Esophagus muscularis mucosa (tissue), 4 donors: Measurements from ENCODE around the gene KLKB1. TPM values are rescaled to one million over a fixed set of nuclear protein-coding genes. Genes with fewer than 3 reads are reported as not detected.
"Not testable (repeated sequence)": the region's sequence is repeated elsewhere in the genome, so short reads cannot be mapped to it uniquely, and the experiment has no call there.

Experiments
- DNase-seq: peaks from one replicate; pipeline ENCODE4 v3.0.0-alpha.2; 2017; ENCODE audit errors: extremely low spot score
- H3K27ac ChIP-seq, 4 donors: fragments of 200-600 bp; sonication (generic); replicated peaks in 1 of 4; 1 replicate in 3 of 4; 2 replicates in 1 of 4; pipeline ENCODE4 v1.5.1; 2016 to 2019; ENCODE audit warnings: mild to moderate bottlenecking in 1 of 4
- H3K27me3 ChIP-seq, 4 donors: fragments of 200-600 bp; sonication (generic); one replicate each; pipeline versions ENCODE4 v1.5.1 to v1.6.0; 2016 to 2019
- H3K36me3 ChIP-seq, 4 donors: fragments of 200-600 bp; sonication (generic); one replicate each; pipeline ENCODE4 v1.5.1; 2016 to 2019
- H3K4me1 ChIP-seq, 4 donors: fragments of 200-600 bp; sonication (generic); one replicate each; pipeline ENCODE4 v1.5.1; 2016 to 2019
- H3K4me3 ChIP-seq, 4 donors: fragments of 200-600 bp; sonication (generic); 1 replicate in 2 of 4; 2 replicates in 2 of 4; pipeline ENCODE4 v1.5.1; 2016 to 2019; ENCODE audit warnings: mild to moderate bottlenecking in 4 of 4, moderate library complexity in 1 of 4
- H3K9me3 ChIP-seq, 4 donors: fragments of 200-600 bp; sonication (generic); 1 replicate in 3 of 4; 2 replicates in 1 of 4; pipeline ENCODE4 v1.5.1; 2016 to 2019
- CTCF ChIP-seq, 3 experiments: fragments of 200-600 bp in 2 of 3; fragments of 450-650 bp in 1 of 3; sonication (generic) in 2 of 3; IDR thresholded peaks; one replicate each; pipeline ENCODE4 v1.5.1; 2017 to 2019; ENCODE audit warnings: antibody characterized with exemption in 3 of 3, mild to moderate bottlenecking in 2 of 3, moderate library complexity in 1 of 3
- EP300 ChIP-seq: sonication (generic); formaldehyde crosslinking; IDR thresholded peaks from one replicate; pipeline ENCODE4 v1.6.1; 2017; ENCODE audit warnings: antibody characterized with exemption
- POLR2A ChIP-seq: fragments of 450-650 bp; IDR thresholded peaks from one replicate; pipeline ENCODE4 v1.6.1; 2017; ENCODE audit warnings: antibody characterized with exemption, moderate library complexity, mild to moderate bottlenecking, low read depth
- POLR2AphosphoS5 ChIP-seq, 2 donors: sonication (generic); formaldehyde crosslinking; IDR thresholded peaks; one replicate each; pipeline ENCODE4 v1.6.1; 2017; ENCODE audit warnings: antibody characterized with exemption in 2 of 2
- WGBS: methylation state at CpG from one replicate; pipeline ENCODE4 v1.1.5; 2018; 5-methylcytosine and 5-hydroxymethylcytosine counted together
- intact Hi-C: fragments of 100-400 bp; cut with DNase I; formaldehyde crosslinking; loops from one replicate; pipeline ENCODE4 v1.15.1; 2023
- total RNA-seq, 4 donors: library from RNA; depleted of rRNA; stranded (reverse); fragments of >200 nt; gene quantifications; one replicate each; pipeline versions ENCODE4 v1.1.0 to v1.2.1, GENCODE V29; 2016

Gene KLKB1
- total RNA-seq, 4 donors from 2014 or later = 0.45 to 2.0 (median 0.83) TPM

DNA sequence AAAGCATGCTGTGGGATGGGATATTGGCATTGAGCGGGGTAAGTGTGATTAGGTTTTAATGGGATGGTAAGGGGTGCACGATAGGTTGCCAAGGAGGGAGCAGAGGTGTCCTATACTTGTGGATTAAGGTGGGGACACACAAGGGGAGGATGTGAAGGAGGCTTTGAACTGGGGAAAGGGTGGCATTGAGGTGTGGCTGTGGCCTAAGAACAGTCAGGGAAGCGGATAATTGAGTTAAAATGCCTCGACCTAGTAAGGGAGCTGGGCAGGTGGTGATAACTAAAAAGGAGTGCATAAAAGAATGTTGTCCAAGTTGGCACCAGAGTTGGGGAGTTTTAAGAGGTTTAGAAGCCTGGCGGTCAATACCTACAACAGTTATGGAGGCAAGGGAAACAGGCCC lies 17.5 kb downstream of the KLKB1 start:
- 80% methylated on average over 5 of the region's 5 CpGs for WGBS
- Histone ChIP-seq H3K9me3 (no peaks in the 10 kb centered on the region), H3K27ac (no peak overlapping the region), H3K4me1 (peaks cover 0 to 4% (median 0%) of the 10 kb centered on the region in 4 donors), H3K36me3 (peaks cover 0 to 11% (median 4%) of the 10 kb centered on the region in 4 donors), H3K4me3 (no peak overlapping the region), H3K27me3 (no peaks in the 10 kb centered on the region)
- intact Hi-C loops = no loop called here
- no peak for TF ChIP-seq CTCF (IDR thresholded peaks at IDR 0.05)
- TF ChIP-seq POLR2AphosphoS5 (IDR thresholded peaks at IDR 0.05) = no peak
- TF ChIP-seq EP300 = no peak
- TF ChIP-seq POLR2A = no peak
- DNase-seq = no peak

GRCh38 chr4:186247062-186247752 lies 19.9 kb downstream of the KLKB1 start:
- intact Hi-C loops, H3K9me3 ChIP-seq, H3K27ac ChIP-seq, DNase-seq, H3K4me3 ChIP-seq, H3K4me1 ChIP-seq, H3K27me3 ChIP-seq: not testable (repeated sequence)
- H3K36me3 ChIP-seq = peaks cover 4 to 22% (median 13%) of the 10 kb centered on the region in 4 donors
- WGBS = 86% methylated on average over 9 of the region's 9 CpGs

DNA sequence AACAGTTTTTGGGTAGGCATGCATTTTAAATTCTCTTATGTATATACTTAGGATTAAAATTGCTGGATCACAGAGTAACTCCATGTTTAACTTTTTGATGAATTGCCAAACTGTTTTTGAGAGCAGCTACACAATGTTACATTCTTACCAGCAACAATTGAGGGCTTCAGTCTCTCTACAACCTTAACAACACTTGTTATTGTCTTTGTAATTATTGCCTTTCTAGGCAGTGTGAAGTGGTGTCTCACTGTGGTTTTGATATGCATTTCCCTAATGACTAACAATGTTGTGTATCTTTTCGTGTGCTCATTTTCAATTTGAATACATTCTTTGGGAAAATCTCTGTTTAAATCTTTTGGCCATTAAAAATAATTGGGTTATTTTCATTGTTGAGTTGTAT lies 21.3 kb downstream of the KLKB1 start:
- peaks cover 4 to 32% (median 14%) of the 10 kb centered on the region in 4 donors for H3K36me3 ChIP-seq
- WGBS = 74% methylated on average over 1 of the region's 1 CpG

DNA sequence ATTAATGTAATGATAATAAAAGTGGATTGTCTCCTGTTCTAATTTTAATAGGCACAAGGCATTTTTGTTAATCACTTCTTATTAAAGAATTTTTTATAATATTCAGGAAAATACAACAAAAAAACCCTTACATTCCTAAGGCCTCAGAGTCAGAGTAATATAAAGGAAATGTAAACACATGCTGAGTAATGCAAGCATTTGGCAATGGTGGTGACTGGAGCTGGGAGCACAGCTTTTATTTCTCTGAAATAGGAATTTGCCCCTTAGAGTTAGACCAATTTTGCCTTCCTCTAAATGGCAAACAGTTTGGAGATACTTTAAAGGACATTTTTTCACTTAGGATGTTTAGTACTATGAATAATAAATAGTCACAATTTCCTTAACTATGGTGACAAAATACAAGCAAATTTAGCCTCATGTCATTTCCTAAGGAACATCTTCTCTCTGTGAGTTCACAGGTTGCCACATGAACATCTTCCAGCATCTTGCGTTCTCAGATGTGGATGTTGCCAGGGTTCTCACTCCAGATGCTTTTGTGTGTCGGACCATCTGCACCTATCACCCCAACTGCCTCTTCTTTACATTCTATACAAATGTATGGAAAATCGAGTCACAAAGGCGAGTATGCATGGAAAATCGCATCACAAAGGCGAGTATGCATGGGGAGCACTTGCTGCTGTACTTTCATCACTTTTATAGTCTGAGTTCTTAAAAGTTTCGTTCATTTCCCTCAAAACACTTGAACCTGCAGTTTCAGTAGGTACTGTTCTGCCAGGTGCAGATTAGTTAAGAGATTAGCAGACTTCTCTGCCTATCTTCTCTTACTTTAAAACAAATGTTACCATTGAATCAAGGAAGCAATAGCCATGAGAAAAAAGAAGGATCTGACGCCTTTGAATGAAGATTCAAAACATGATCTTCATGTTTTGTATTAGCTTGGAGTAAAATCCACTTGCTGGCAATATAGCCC lies 22.8 kb downstream of the KLKB1 start:
- DNase-seq = no peak
- Histone ChIP-seq H3K9me3 (no peaks in the 10 kb centered on the region), H3K27me3 (no peaks in the 10 kb centered on the region), H3K27ac (no peak overlapping the region), H3K36me3 (peaks cover 4 to 36% (median 19%) of the 10 kb centered on the region in 4 donors), H3K4me3 (no peak overlapping the region), H3K4me1 (no peaks in the 10 kb centered on the region)
- WGBS = 82% methylated on average over 8 of the region's 8 CpGs
- intact Hi-C loops = no loop called here
- TF ChIP-seq POLR2A = no peak
- no peak for TF ChIP-seq EP300
- no peak for TF ChIP-seq CTCF (IDR thresholded peaks at IDR 0.05)
- no peak for TF ChIP-seq POLR2AphosphoS5 (IDR thresholded peaks at IDR 0.05)

More for the DNA sequence above, 21.3 kb downstream of the KLKB1 start:
- intact Hi-C loops = no loop called here
- Histone ChIP-seq H3K27ac (no peak overlapping the region), H3K4me3 (no peak overlapping the region), H3K27me3 (no peaks in the 10 kb centered on the region), H3K4me1 (no peaks in the 10 kb centered on the region), H3K9me3 (no peaks in the 10 kb centered on the region)
- DNase-seq = no peak
- TF ChIP-seq CTCF (IDR thresholded peaks at IDR 0.05) = no peak
- no peak for TF ChIP-seq POLR2A
- no peak for TF ChIP-seq EP300
- no peak for TF ChIP-seq POLR2AphosphoS5 (IDR thresholded peaks at IDR 0.05)

- intact Hi-C loops = no loop called here
- no peak for TF ChIP-seq POLR2A
- no peak for TF ChIP-seq CTCF (IDR thresholded peaks at IDR 0.05)
- TF ChIP-seq EP300 = no peak
- TF ChIP-seq POLR2AphosphoS5 (IDR thresholded peaks at IDR 0.05) = no peak
- no peaks in the 10 kb centered on the region for H3K27me3 ChIP-seq
- no peak overlapping the region for H3K4me3 ChIP-seq
- H3K9me3 ChIP-seq = no peaks in the 10 kb centered on the region
- peaks cover 4 to 39% (median 20%) of the 10 kb centered on the region in 4 donors for H3K36me3 ChIP-seq
- no peak overlapping the region for H3K27ac ChIP-seq
- no peak for DNase-seq
- WGBS = 45% methylated on average over 2 of the region's 2 CpGs
- H3K4me1 ChIP-seq = no peaks in the 10 kb centered on the region
Measured at GRCh38 chr4:186250760-186251159, 23.5 kb downstream of the KLKB1 start.
